PC-3 (cell line): ENCODE data around the gene MAJIN. TPM values are rescaled to one million over a fixed set of nuclear protein-coding genes. Genes with fewer than 3 reads are reported as not detected.
A peak's percentile ranks its signal among the peaks of the same experiment; 100 is the strongest.

Experiments used
- ATAC-seq: fragments of 200-7000 bp; cut with Tn5 transposase; 2 replicates; pipeline ENCODE4 v1.9.1; 2020; ENCODE audit warnings: mild to moderate bottlenecking, moderate library complexity
- BruUV-seq: library from RNA; stranded (reverse); fragments of 400-500 nt; replicated peaks from 2 replicates; lab custom pipeline; 2021; lab: Mats Ljungman, UMichigan
- CTCF ChIA-PET: fragments of 300-600 bp; sonication (Branson Sonifier 250); formaldehyde crosslinking; loops from one replicate; lab custom pipeline; 2022; ENCODE audit warnings: antibody characterized with exemption; lab: Charles Lee
- POLR2A ChIA-PET: fragments of 300-600 bp; sonication (Branson Sonifier 250); formaldehyde crosslinking; loops from one replicate; lab custom pipeline; 2022; ENCODE audit warnings: antibody characterized with exemption; ENCODE audit not compliant: unreplicated experiment; lab: Charles Lee
- DNase-seq: peaks from one replicate; pipeline ENCODE4 v3.0.0-alpha.2; 2015
- H2AFZ ChIP-seq: fragments of 300-600 bp; sonication (generic); 2 replicates; pipeline ENCODE4 v1.6.0; 2016; ENCODE audit warnings: antibody characterized with exemption, low read length
- H3F3A ChIP-seq: fragments of 300-600 bp; sonication (generic); one replicate; pipeline ENCODE4 v1.6.0; 2017; ENCODE audit warnings: antibody characterized with exemption, low read length, control low read depth, mild to moderate bottlenecking; ENCODE audit not compliant: unreplicated experiment
- H3K27ac ChIP-seq: fragments of 300-600 bp; sonication (generic); 2 replicates; pipeline ENCODE4 v1.5.1; 2016; ENCODE audit warnings: mild to moderate bottlenecking, low read length
- H3K27me3 ChIP-seq: fragments of 300-600 bp; sonication (generic); 2 replicates; pipeline ENCODE4 v1.6.1; 2016; ENCODE audit warnings: low read length, mixed read lengths
- H3K36me3 ChIP-seq: fragments of 300-600 bp; sonication (generic); 2 replicates; pipeline ENCODE4 v1.6.1; 2016; ENCODE audit warnings: low read depth, mixed run types, low read length, mixed read lengths
- H3K4me1 ChIP-seq: fragments of 300-600 bp; sonication (generic); 2 replicates; pipeline ENCODE4 v1.5.1; 2016; ENCODE audit warnings: low read length; ENCODE audit not compliant: insufficient read depth
- H3K4me2 ChIP-seq: fragments of 300-600 bp; sonication (generic); 2 replicates; pipeline ENCODE4 v1.6.0; 2016; ENCODE audit warnings: low read length
- H3K4me3 ChIP-seq: fragments of 300-600 bp; sonication (generic); 2 replicates; pipeline ENCODE4 v1.5.1; 2016; ENCODE audit warnings: mild to moderate bottlenecking, low read length, mixed read lengths
- H3K79me2 ChIP-seq: fragments of 300-600 bp; sonication (generic); 2 replicates; pipeline ENCODE4 v1.6.1; 2017; ENCODE audit warnings: low read length, mixed read lengths
- H3K9ac ChIP-seq: fragments of 300-600 bp; sonication (generic); 2 replicates; pipeline ENCODE4 v1.6.0; 2016; ENCODE audit warnings: mild to moderate bottlenecking, low read length
- H3K9me2 ChIP-seq: fragments of 300-600 bp; sonication (generic); replicated peaks from 2 replicates; pipeline ENCODE4 v1.6.1; 2016; ENCODE audit warnings: mixed run types, low read length, mixed read lengths
- H3K9me3 ChIP-seq: fragments of 300-600 bp; sonication (generic); 2 replicates; pipeline ENCODE4 v1.6.1; 2016; ENCODE audit warnings: low read length, mixed read lengths
- H4K20me1 ChIP-seq: fragments of 300-600 bp; sonication (generic); 2 replicates; pipeline ENCODE4 v1.6.1; 2016; ENCODE audit warnings: low read length, mixed read lengths
- CTCF ChIP-seq: fragments of 300-600 bp; sonication (generic); conservative IDR thresholded peaks from 2 replicates; pipeline ENCODE4 v1.5.1; 2017; ENCODE audit warnings: antibody characterized with exemption, low read depth, mild to moderate bottlenecking, low read length
- EZH2 ChIP-seq: fragments of 300-600 bp; sonication (generic); IDR thresholded peaks from one replicate; pipeline ENCODE4 v1.6.1; 2017; ENCODE audit warnings: antibody characterized with exemption, mild to moderate bottlenecking, low read length; ENCODE audit not compliant: unreplicated experiment
- EZH2phosphoT487 ChIP-seq: fragments of 300-600 bp; sonication (generic); IDR thresholded peaks from 2 replicates; pipeline ENCODE4 v1.6.1; 2018; ENCODE audit warnings: mild to moderate bottlenecking, antibody characterized with exemption, low read length, borderline replicate concordance
- intact Hi-C: fragments of 100-400 bp; cut with micrococcal nuclease; formaldehyde crosslinking; loops from 2 replicates; pipeline ENCODE4 v1.9.0; 2023
- total RNA-seq: library from RNA; depleted of rRNA; stranded (reverse); fragments of >200 nt; gene quantifications from 2 replicates; pipeline ENCODE4 v1.2.3, GENCODE V29; 2014

Gene MAJIN
- total RNA-seq, 1 experiment from 2014 or later, result not detected

- Histone ChIP-seq H3K9ac (no peak overlapping the region), H3K4me2 (no peak overlapping the region), H3K36me3 (no peaks in the 10 kb centered on the region), H3F3A (no peaks in the 10 kb centered on the region), H3K9me2 (no peaks in the 10 kb centered on the region), H3K79me2 (no peaks in the 10 kb centered on the region), H4K20me1 (no peaks in the 10 kb centered on the region), H3K27me3 (no peaks in the 10 kb centered on the region), H3K4me3 (no peak overlapping the region), H2AFZ (no peak overlapping the region), H3K9me3 (no peaks in the 10 kb centered on the region), H3K4me1 (peaks cover 7% of the 10 kb centered on the region; the same call in 1 of the 2 replicates), H3K27ac (no peak overlapping the region)
- ATAC-seq (no peak), DNase-seq (no peak)
- CTCF ChIA-PET, result no interaction called here
- BruUV-seq, result no TSS peak
- intact Hi-C loops, result no loop called here
- POLR2A ChIA-PET, result no interaction called here
- TF ChIP-seq CTCF (no peak), EZH2phosphoT487 (no peak), EZH2 (no peak)
Measured at GRCh38 chr11:64960719-64961118, 11.2 kb downstream of the MAJIN start.

GRCh38 chr11:64959498-64959897 is 12.4 kb downstream of the MAJIN start:
- no peak overlapping the region for H3K27ac ChIP-seq
- H3K79me2 ChIP-seq, result no peaks in the 10 kb centered on the region
- H3K4me1 ChIP-seq, result peaks cover 7% of the 10 kb centered on the region; the same call in 1 of the 2 replicates
- intact Hi-C loops, result no loop called here
- no peak overlapping the region for H3K4me3 ChIP-seq
- no peak overlapping the region for H2AFZ ChIP-seq
- DNase-seq, result peak; percentile 34
- CTCF ChIA-PET, result no interaction called here
- H4K20me1 ChIP-seq, result no peaks in the 10 kb centered on the region
- H3K9me2 ChIP-seq, result no peaks in the 10 kb centered on the region
- no peak overlapping the region for H3K9ac ChIP-seq
- no TSS peak for BruUV-seq
- ATAC-seq, result peak; percentile 40
- no peaks in the 10 kb centered on the region for H3F3A ChIP-seq
- TF ChIP-seq EZH2phosphoT487 (no peak), EZH2 (no peak), CTCF (no peak)
- peaks cover 5% of the 10 kb centered on the region for H3K27me3 ChIP-seq
- POLR2A ChIA-PET, result no interaction called here
- H3K4me2 ChIP-seq, result no peak overlapping the region
- no peaks in the 10 kb centered on the region for H3K9me3 ChIP-seq
- H3K36me3 ChIP-seq, result no peaks in the 10 kb centered on the region

GRCh38 chr11:64954201-64954600 is 17.7 kb downstream of the MAJIN start:
- no peak overlapping the region for H3K27ac ChIP-seq
- no peaks in the 10 kb centered on the region for H3K79me2 ChIP-seq
- ChIA-PET CTCF (no interaction called here), POLR2A (interaction anchor here (0.7 kb wide), 1 partner anchor 1812 kb away, joined by 4 read pairs; no protein-coding TSS in a partner anchor)
- no peaks in the 10 kb centered on the region for H3K9me3 ChIP-seq
- H3K9ac ChIP-seq, result no peak overlapping the region
- peaks cover 14% of the 10 kb centered on the region for H3K27me3 ChIP-seq
- TF ChIP-seq EZH2 (no peak), CTCF (no peak), EZH2phosphoT487 (no peak)
- no peaks in the 10 kb centered on the region for H3F3A ChIP-seq
- no peaks in the 10 kb centered on the region for H3K9me2 ChIP-seq
- BruUV-seq, result no TSS peak
- H3K4me3 ChIP-seq, result no peak overlapping the region
- no peak overlapping the region for H3K4me2 ChIP-seq
- ATAC-seq, result no peak
- H3K4me1 ChIP-seq, result 0 out of 2 replicates have a peak, but pooled peaks cover under 1% of the 10 kb centered on the region
- no peak overlapping the region for H2AFZ ChIP-seq
- no peak for DNase-seq
- no peaks in the 10 kb centered on the region for H3K36me3 ChIP-seq
- H4K20me1 ChIP-seq, result no peaks in the 10 kb centered on the region
- intact Hi-C loops, result no loop called here
